Hematopoietic multipotent progenitor cell treated with erythropoietin and hydrocortisone succinate and interleukin-3 and kit ligand, for 8 days (in vitro differentiated cells): ENCODE measurements around the gene EDN2.

Experiments used
- DNase-seq: peaks from one replicate; pipeline ENCODE4 v3.0.0-alpha.2; 2015

The EDN2 gene

DNA sequence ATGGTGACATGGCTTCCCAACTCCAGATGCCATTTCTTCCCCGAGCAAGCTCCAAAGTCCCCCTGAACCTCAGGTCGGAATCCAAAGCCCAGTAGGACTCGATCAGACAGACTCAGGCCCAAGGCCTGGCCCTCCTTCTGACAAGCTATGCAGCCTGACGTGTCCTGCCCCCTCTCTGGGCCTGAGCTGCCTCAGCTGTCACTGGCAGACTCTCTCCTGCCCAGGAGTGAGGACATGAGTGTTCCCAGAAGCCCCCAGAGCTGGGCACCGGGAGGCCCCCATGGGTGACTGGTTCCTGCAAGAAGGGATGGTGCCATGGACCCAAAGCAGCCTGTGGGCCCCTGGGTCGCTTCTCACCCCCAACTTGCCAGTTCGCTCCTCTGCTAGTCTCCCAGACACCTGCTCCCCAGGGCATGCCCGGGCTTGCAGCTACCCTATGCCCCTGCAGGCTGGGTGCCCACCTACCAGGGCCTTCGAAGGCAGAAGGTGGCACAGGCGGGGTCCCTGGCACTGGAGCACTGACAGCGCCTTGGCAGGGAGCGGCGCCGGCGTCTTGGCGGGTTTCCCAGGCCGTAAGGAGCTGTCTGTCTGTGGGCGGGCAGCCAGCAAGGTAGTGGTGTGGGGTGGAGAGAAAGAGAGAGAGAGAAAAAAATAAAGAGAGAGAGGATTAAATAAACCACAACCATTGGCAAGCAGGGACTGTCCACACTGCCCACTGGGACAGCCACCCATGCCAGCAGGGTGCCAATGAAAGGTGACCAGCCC lies 2.3 kb downstream of the EDN2 start:
- peak; percentile 65 for DNase-seq

DNA sequence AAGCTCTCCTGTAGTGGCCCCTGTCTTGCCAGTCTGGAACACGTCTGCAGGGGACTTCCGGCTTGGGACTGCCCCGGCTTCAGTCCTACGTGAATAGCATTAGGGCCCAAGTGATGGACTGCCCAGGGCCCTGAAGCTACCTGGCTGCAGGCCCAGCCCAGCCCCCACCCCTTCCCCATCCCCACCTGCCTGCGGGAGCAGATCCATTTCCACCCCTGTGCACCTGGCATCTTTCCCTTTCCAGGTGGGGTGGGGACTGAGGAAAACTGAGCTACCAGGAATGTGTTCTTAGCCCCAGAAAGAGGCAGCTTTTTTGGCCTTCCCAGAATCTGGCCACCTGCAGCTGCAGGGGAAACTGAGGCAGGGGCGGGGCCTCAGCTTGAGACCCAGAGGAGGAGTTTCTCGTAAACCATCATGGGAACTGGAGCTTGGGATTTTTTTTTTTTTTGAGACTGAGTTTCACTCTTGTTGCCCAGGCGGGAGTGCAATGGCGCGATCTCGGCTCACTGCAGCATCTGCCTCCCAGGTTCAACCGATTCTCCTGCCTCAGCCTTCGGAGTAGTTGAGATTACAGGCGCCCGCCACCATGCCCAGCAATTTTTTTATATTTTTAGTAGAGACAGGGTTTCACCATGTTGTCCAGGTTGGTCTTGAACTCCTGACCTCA lies 3.2 kb downstream of the EDN2 start:
- DNase-seq: no peak

DNA sequence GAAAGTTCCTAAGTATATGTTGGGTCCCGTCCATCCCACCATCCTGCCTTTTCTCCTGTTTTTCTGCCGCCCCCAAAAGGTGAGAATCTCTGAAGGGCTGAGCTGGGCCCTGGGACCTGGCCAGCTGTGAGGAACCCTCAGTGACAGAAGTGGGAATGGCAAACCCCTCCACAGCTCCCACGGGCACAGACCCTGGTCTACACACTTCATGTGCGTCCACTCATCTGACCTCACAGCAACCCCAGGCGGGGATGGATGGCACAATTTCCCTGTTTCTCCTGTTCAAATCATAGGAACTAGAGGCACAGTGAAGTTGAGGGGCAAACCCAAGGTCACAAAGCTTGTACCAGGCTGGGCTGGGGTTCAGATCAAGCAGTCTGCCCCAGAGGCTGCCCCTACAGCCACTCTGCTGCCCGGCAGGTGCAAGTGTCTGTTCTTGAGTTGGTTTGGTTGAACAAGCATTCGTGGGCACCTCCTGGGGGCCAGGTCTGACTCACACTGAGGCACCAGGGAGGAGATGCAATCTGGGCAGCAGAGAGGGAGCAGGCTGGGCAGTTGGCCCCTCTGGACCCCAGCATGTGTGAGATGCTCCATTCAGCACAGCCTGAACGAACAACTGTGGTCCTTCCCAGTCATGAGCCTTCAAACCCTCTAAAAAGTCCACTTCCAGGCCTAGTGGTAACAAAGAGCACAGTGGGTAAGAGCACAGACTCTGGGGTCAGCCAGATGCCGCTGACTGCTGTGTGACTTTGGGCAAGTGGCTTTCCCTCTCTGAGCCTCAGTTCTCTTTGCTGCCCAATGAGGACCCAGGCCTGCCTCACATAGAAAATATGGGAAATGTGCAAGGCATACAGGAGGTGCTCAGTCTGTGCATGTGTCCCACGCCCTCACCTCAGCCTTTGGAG lies 4.0 kb downstream of the EDN2 start:
- DNase-seq: no peak

DNA sequence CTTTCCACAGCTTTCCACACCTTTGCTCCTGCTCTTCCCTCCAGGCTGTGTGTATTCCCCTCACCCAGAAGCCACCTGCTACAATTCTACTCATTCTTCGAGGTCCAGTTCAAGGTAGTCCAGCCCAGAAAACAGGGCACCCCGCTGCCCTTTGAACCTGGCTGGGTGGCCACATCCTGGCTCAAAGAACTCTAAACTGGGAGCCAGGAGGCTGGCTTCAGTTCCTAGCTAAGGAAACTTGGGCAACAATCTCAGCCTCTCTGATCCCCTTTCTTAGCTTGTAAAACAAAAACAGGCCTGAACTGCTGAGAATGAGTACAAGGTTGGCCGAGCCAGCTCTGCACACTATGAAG lies 4.7 kb downstream of the EDN2 start:
- no peak for DNase-seq

DNA sequence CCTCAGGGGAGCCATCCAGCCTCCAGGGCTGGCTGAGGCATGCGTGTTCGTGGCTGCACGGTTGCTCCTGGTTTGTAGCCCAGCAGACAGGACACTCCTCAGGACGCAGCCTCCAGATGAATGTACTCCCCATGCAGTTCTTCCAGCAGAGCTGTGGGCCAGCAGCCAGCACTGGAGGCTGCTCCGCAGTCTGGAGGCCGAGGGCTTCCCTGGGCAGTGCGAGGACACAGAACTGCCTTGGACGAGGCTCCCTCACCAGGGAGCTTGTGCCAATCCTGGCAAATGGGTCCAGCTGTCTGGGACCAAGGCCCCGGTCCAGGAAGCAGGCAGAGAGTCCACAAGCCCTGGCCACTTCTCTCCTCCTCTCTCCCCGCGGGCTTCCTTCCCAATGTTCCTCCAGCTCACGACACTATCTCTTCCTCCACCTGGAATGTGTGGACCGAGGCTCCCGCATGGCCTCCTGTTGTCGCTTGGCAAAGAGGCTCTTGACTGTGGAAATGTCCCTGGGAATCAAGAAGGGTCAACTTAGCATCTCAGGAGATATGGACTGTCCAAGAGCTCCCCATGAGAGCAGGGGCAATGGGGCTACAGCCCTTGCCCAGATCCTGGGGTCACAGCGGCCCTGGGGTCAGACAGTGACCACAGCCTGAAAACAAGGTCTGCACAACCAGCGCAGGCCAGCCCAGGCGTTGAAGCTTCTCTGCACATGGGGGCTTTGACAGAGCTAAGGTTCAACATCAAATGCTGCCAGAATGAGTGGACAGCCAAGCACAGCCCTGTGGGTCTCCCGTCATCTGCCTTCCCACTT lies 5.3 kb downstream of the EDN2 start:
- no peak for DNase-seq

DNA sequence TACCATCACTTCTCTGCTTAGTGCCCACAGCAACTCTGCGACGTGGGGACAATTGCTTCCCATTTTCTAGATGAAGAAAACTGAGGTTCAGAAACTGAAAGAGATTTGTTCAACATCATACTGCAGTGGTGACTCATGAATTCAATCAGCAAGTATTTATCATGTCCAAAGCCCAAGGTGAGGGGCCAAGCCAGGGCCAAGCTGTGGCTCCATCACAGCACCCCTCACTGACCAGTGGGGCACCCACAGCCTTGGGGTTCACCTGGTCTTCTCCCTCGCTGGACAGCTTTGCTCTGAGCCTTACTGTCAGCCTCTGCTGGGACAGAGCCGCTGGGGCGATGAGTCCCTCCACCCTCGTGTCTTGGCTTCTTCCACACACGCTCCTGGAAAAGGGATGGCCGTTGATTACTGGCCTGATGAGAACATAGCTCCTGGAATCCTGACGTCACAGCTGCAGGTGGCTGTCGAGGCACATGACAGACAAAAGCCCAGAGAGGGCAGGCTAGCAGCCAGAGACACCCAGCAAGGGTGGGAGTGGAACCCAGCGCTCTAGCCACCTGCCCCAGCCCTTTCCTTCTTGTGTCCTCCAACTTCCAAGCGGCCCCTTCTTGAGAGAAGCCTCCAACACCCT lies 6.2 kb downstream of the EDN2 start:
- no peak for DNase-seq

DNA sequence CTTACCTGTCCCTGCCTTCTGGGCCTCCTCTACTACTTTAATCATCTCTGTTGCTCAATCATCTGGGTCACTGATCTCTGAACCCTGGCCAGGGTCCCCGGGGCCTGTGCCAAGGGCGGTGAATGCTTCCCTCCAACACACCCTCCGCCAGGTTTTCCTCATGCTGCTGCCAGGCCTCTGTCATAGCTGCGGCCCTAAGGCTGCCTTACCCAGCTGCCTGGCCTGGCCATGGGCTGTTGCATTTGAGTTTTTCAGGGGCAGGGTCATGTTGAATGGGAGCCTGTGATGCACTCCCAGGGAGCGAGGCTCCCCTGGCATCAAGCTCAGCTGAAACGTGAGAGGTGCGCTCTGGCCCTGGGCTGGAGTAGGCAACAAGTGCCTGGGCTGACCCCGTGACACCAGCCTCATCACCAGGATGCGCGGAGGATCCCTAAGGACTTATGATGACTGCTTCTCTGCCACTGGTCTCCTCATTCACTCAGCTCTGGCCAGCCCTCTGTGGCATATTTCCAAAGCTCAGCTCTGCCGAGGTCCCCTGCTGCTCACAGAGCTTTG lies 7.6 kb downstream of the EDN2 start:
- DNase-seq: no peak

DNA sequence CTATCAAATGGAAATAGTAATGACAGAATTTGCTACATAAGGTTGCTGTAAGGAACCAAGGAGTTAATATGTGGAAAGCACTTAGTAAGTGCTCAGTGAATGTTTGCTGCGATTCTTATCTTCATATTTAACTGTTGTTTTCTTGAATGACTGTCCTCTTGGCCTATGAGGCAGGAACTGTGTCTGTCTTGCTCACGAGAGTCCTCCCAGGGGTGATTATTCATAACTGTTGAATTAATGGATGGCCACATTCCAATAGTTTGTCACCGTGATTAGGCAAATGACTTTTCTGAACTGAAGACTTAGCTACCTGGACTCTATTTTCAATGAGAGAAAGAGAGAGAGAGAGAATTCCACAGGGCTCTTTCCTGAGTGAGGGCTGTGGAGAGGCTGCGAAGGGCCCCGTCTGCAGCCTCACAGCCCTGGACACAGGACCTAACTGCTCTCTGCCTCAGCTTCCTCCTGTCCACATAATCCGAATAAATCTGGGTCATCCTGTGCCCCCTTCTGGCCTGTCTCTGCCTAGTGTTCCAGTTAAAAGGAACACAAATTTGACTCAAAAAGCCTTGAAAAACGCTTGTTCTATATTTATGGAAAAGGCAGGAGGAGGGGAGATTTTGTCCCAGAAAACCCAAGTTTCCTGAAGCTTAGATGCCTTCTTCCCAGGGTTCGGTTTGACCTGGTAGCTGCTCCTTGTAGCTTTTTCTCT lies 8.5 kb downstream of the EDN2 start:
- DNase-seq: no peak

DNA sequence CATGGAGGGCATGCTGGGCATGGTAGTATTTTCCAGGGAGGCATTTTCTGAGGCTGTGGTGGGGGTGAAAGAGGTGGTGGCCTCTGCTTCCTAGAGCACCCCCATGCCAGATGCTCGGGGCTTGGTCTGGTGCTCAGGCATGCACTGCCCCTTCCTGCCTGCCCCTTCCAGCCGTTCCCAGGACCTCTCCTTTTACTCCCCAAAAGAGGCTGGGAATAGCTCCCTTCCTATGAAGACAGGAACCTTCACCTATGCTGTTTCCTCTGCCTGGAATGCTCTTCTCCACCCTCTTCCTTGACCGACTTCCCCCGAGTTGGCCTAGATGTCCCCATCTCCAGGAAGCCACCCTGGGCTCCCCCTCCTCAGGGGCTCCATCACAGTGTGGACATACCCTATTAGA lies 9.1 kb downstream of the EDN2 start:
- no peak for DNase-seq

DNA sequence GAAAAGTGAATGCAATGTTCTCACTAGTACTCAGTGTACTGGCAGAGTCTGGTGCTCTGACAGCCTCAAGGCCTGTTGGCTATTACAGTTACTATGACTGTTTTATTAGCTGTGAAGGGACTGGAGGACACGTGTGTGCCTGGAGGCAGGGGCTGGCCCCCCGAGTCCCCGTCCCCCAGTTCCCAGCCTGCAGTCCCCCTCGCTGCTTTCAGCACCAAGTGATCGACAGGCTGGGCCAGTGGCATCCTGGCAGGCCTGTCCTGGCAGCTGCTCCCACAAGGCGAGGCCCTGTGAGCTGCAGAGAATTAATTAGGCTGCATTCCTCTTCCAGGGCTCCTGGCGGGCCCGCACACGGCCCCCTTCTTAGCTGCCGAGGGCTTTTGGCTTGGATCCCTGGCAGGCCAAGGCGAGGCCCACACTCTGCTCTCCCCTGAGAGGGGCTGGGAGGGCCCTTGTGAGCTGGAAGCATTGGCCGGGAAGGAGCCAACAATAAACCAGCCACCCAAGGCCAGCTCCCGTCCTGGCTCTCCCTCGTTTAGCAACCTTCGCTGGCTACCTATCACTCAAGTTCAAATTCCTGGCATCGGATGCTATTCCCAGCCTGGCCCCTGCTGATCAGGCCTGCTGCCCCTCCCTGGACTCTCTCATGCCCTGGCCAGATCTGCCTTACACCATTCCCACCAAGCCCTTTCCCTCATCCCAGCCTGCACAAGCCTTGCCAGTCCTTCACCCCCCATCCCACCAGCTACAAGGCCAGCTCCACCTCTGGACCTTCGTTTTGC lies 9.8 kb downstream of the EDN2 start:
- no peak for DNase-seq

DNA sequence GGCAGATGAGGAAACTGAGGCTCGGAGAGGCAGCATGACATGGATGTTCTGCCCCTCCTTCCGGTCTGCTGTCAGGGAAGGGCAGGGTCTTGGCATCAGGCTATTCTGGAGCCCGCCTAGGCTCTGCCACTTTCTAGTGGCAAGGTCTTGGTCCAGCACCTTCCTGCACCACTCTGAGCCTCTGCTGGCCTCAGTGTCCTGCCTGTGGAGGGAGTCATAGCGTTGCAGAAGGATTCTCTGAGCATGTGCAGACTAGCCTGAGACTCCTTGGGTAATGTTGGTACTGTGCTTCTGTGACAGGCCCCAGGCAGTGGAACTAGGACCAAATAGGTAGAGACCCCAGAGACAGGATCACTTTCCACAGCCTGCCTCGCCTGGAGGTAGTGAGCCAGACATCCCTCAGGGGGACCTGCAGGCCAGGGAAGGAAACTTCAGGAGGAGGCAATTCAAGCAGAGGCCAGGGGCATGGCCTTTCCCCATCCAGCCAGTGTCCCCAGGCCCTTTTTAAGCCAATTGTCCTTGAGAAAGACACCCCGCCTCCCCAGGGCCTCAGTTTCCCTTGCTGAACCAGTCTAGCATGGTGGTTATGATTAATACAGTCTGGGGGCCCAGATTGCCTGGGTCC lies 10.6 kb downstream of the EDN2 start:
- DNase-seq: no peak

DNA sequence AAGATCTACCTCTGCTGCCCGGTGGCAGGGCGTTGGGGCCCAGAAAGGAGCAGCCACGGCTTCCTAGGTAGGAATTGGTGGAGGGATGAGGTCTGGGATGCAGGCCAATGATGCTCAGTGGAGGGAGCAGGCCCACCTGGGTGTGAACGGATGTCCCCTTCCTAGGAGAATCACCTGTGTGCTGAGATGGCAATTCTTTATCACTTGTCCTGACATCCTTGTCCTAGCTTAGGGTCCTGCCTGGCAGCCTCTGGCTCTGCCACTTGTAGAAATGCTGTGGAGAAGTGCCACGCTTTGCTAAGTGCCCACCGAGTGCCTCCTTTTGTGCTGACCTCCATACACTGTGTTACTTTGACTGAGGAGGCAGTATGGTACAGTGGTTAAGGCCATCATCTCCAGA lies 12.8 kb downstream of the EDN2 start:
- no peak for DNase-seq

DNA sequence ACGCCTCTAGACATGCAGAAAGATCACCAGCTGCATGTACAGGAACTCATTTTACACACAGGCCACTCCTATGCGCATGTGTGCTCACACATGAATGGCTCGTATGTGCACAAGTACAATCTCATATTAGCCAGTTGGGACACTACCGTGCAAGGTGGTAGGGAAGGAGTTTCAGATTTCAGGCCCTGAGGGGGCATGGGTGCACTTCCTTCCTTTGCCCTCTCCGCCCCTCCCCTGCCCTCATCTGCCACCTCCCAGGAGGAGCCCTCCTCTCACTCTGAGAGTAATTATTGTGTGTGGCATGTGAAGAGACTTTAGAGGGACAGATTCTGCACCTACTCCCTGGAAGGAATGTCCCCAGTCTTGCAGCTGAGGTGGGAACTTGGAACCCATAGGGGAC lies 14.8 kb downstream of the EDN2 start:
- DNase-seq: no peak

DNA sequence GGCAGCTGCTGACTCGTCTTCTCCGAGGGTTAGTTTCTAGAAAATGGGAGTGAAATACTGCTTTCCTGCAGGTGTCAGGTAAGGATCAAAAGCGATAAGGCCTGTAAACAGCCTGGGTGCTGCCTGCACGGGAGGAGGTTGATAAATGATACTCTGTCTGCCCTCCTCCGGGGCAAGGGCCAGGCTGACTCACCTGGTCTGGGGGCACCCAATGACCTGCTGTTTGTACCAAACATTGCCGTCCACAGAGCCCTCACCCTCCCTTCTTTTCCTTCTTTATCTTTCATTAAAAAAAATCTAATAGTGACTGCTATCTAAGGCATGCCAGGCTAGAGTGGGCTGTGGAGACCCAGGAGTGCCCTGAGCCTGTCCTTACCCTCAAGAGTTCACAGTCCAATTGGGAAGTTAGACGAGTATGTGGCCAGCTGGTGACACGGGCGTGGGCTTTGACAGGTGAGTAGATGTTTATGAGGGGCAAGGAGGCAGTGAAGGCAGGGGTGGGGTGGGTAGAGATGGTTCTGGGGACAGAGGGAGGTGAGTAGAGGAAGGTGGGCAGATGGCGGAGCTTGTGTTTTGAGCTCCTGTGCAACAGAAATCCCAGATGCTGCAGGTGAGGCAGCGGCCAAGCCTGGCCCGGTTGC lies 16.2 kb downstream of the EDN2 start:
- no peak for DNase-seq

DNA sequence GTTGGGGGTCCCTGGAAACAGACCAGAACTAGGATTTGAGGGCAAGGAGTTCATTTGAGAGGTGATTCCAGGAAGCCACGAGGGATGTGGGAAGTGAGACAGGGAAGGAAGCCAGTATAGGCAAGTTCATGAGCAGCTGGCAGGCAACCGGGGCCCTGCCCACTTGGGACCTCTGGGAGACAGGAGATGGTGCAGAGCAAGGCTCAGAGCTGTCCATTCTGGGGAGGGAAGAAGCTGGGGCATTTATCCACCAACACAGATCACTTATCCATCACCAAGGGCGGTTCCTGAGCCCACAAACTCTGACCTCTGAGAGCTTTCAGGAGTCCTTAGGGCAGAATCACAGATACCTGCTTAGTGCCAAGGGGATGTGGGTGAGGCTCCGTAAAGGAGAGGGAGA lies 16.8 kb downstream of the EDN2 start:
- DNase-seq: no peak

DNA sequence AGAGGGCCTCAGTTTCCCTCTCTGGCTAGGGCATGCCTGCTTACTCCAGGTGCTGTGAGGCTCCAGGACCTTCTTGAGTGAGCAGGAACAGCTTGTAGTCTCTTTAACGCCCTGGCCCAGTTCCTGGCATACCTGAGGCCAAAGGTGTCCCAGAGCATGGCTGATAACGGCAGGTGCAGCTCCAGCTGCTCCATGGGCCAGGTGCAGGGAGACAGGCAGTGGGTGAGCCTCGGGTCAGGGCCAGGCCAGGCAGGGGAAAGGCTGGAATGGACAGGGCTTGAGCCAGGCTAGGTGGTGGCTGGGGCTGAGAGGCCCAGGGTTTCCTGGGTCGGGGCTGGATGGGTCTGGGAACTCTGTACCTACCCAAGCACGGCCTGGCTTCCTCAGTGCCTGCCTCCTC lies 18.3 kb downstream of the EDN2 start:
- DNase-seq: no peak

DNA sequence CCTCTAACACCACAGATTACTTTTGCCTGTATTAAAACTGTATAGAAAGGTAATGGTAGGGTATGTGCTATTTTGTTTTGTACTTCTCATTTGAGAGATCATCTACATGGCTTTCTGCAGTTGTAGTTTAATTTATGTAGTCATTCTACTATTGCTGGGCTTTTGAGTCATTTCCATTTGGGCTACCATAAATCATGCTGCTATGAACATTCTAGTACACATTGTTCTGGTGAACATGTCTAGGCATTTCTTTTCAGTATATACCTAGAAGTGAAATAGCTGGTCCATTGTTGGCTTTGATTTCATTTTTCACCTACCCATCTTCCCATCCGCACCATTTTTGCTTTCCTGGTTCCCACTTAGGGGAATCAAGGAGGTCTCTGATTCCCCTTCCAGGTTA lies 18.7 kb downstream of the EDN2 start:
- no peak for DNase-seq

DNA sequence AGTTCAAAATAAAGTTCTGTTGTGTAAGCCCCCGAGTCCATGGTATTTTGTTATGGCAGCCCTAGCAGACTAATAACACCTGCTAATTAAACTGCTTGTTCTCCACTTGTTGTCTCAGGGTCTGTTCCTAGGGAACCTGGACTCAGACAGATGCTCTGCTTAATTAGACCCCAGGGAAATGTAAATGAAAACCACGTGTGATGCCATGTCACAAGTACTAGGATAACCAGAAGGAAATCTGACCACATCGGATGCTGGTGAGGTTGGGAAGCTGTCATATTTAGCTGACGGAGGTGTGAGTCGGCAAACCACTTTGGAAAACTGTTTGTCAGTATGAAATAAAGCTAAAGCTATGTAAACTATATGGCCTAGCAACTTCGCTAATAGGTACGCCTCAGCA lies 19.6 kb downstream of the EDN2 start:
- no peak for DNase-seq

DNA sequence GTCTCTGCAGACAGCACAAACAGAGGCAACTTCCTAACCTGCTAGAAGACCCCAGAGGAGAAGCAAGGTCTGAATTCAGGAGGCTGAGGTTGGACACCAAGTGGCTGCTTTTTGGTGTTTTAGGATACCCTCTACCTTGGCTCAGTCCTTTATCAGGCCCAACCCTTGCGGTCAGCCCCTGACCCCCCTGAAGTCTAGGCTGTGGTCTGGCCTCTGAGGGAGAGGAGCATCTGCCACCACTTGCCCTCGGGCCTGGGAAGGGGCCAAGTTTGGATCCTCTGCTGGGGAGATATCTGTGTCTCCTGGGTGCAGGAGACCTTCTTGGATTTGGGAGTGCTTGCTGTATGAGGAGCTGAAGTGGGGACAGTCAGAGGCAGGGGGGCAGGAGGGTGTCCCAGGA lies 21.0 kb downstream of the EDN2 start:
- DNase-seq: no peak

DNA sequence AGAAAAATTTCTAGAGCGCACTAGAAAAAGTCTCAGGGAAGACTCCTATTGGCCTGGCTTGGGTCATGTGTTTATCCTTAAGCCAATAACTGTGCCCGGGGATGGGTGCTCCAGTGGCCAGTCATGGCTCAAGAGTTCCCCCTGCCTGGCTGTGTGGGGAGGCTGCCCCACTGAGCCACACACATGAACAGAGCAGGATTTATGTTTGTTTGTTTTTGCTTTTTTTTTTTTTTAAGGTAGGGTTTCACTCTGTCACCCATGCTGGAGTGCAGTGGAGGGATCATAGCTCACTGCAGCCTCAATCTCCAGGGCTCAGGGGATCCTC lies 21.8 kb downstream of the EDN2 start:
- no peak for DNase-seq
